MV-4-11 (cell line): Measurements from ENCODE around the gene PSMB7.

ENCODE experiments used
- DNase-seq: peaks from one replicate; lab custom pipeline; 2025; lab: John Stamatoyannopoulos, UW

Gene PSMB7

GRCh38 chr9:124356745-124357390 is 58.4 kb downstream of the PSMB7 start:
- DNase-seq, result no peak

- DNase-seq, result no peak
These were observed 59.1 kb downstream of the PSMB7 start for GRCh38 chr9:124355941-124356744.

GRCh38 chr9:124355039-124355940 is 60.0 kb downstream of the PSMB7 start:
- no peak for DNase-seq

- DNase-seq, result no peak
These were observed 60.8 kb downstream of the PSMB7 start for GRCh38 chr9:124354346-124355038.

- no peak for DNase-seq
These were observed 61.4 kb downstream of the PSMB7 start for GRCh38 chr9:124353811-124354274.

- no peak for DNase-seq
These were observed 62.0 kb downstream of the PSMB7 start for GRCh38 chr9:124353166-124353768.

GRCh38 chr9:124352616-124353015 is 62.6 kb downstream of the PSMB7 start:
- DNase-seq, result no peak

GRCh38 chr9:124351672-124352468 is 63.4 kb downstream of the PSMB7 start:
- no peak for DNase-seq

- no peak for DNase-seq
These were observed 64.6 kb downstream of the PSMB7 start for GRCh38 chr9:124350494-124351263.

- no peak for DNase-seq
These were observed 65.4 kb downstream of the PSMB7 start for GRCh38 chr9:124349675-124350493.

- no peak for DNase-seq
These were observed 66.0 kb downstream of the PSMB7 start for GRCh38 chr9:124349267-124349666.

GRCh38 chr9:124348831-124349230 is 66.4 kb downstream of the PSMB7 start:
- no peak for DNase-seq

- DNase-seq, result no peak
These were observed 66.9 kb downstream of the PSMB7 start for GRCh38 chr9:124348363-124348762.

GRCh38 chr9:124347968-124348358 is 67.3 kb downstream of the PSMB7 start:
- DNase-seq, result no peak

GRCh38 chr9:124347206-124347967 is 67.9 kb downstream of the PSMB7 start:
- DNase-seq, result no peak

- DNase-seq, result no peak
These were observed 68.7 kb downstream of the PSMB7 start for GRCh38 chr9:124346347-124347163.

GRCh38 chr9:124345751-124346281 is 69.4 kb downstream of the PSMB7 start:
- DNase-seq, result no peak
